Upper lobe of left lung (tissue), 4 donors: Measurements from ENCODE around the gene BABAM2.

ENCODE experiments used
- EP300 ChIP-seq, 4 donors: sonication (generic); formaldehyde crosslinking; IDR thresholded peaks; one replicate each; pipeline ENCODE4 v1.5.1; 2017; ENCODE audit warnings: antibody characterized with exemption in 4 of 4, control low read depth in 2 of 4
- POLR2A ChIP-seq, 4 donors: fragments of 450-650 bp; IDR thresholded peaks; one replicate each; pipeline ENCODE4 v1.5.1; 2016 to 2017; ENCODE audit warnings: antibody characterized with exemption in 4 of 4, mild to moderate bottlenecking in 2 of 4
- POLR2AphosphoS5 ChIP-seq, 2 donors: sonication (generic); formaldehyde crosslinking; IDR thresholded peaks; one replicate each; pipeline ENCODE4 v1.5.1; 2017; ENCODE audit warnings: antibody characterized with exemption in 2 of 2
- TF ChIP-seq, protein P1 (sequence below), 6 experiments: fragments of 450-650 bp in 4 of 6; fragments of 200-600 bp in 2 of 6; sonication (generic) in 2 of 6; IDR thresholded peaks; one replicate each; pipeline ENCODE4 v1.5.1; 2016 to 2019; ENCODE audit warnings: antibody characterized with exemption in 6 of 6

- TF ChIP-seq, protein P1, sequence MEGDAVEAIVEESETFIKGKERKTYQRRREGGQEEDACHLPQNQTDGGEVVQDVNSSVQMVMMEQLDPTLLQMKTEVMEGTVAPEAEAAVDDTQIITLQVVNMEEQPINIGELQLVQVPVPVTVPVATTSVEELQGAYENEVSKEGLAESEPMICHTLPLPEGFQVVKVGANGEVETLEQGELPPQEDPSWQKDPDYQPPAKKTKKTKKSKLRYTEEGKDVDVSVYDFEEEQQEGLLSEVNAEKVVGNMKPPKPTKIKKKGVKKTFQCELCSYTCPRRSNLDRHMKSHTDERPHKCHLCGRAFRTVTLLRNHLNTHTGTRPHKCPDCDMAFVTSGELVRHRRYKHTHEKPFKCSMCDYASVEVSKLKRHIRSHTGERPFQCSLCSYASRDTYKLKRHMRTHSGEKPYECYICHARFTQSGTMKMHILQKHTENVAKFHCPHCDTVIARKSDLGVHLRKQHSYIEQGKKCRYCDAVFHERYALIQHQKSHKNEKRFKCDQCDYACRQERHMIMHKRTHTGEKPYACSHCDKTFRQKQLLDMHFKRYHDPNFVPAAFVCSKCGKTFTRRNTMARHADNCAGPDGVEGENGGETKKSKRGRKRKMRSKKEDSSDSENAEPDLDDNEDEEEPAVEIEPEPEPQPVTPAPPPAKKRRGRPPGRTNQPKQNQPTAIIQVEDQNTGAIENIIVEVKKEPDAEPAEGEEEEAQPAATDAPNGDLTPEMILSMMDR (IDR thresholded peaks at IDR 0.05) = no peak
- TF ChIP-seq EP300 (IDR thresholded peaks at IDR 0.05) (no peak), POLR2AphosphoS5 (IDR thresholded peaks at IDR 0.05) (no peak), POLR2A (IDR thresholded peaks at IDR 0.05) (no peak)
Observed at GRCh38 chr2:27955384-27956161, 65.0 kb downstream of the BABAM2 start.
